NK-92 (cell line): ENCODE results near the gene DDX49.

ENCODE experiments used
- DNase-seq: peaks from one replicate; lab custom pipeline; 2025; ENCODE audit not compliant: unreplicated experiment; lab: John Stamatoyannopoulos, UW

DDX49 gene

DNA sequence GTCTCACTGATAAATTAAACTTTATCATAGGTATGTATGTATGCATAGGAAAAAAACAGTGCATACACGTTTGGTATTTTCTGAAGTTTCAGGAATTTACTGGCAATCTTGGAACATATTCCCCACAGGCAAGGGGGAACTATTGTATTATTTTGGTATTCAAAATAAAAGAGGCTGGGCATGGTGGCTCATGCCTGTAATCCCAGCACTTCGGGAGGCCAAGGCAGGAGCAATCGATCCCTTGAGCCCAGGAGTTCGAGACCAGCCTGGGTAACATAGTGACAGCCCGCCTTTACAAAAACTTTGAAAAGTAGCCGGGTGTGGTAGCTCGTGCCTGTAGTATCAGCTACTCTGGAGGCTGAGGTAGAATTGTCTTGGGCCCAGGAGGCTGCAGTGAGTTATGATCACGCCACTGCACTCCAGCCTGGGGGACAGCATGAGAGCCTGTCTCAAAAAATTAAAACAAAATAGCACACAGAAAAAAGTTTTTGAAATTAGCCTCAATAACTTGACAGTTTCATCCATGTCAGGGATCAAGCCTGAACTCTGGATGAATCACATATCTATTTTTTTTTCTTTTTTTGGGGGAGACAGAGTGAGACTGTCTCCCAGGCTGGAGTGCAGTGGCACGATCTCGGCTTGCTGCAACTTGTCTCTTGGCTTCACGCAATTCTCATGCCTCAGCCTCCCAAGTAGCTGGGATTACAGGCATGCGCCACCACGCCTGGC, 50.6 kb downstream of the DDX49 start:
- no peak for DNase-seq

DNA sequence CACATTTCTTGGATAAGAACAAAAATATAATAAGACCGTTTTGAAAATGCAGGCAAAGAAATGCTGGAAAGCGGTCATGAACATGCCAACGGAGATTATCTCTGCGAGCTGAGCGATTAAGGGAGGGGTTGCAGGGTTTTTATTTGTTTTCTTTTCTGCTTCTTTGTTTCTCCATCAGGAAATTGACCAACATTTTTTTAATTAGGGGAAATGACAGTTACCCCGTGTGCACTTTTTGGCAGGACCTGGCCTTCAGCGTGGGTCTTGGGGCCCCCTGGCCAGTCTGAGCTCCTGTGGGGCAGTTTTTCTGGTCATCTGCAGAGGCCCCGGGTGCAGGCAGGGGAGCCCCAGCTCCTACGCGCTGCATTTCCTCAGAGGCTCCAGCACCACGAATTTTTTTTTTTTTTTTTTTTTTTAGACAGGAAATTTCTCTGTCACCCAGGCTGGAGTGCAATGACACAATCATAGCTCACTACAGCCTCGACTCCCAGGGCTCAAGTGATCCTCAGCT, 52.8 kb downstream of the DDX49 start:
- no peak for DNase-seq

DNA sequence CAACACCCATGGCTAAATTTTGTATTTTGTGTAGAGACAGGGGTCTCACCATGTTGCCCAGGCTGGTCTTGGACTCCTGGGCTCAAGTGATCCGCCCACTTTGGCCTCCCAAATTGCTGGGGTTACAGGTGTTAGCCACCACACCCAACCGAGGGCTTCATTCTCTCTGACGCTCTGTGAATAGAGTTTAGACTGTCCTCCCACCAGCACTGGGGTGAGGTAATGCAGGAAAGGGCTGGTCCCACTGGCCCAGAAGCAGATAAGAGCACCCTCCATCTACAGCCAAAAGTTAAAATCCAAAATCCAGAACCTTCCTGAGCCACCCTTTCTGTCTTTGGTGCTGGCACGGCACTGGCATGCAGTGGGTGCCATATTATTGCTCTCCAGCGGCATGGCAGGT, 53.3 kb downstream of the DDX49 start:
- DNase-seq: no peak

DNA sequence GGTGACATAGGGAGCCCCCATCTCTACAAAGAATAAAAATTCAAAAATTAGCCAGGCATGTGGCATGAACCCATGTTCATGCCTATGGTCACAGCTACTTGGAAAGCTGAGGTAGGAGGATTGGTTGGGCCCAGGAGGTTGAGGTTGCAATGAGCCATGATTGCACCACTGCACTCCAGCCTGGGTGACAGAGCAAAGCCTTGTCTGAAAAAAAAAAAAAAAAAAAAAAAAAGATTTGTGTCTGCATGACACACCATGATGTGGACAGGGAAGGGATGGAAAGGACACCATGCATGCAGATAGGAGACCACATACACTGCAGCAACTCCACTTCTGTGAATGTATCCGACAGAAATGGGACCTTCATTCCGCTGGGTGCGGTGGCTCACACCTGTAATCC, 55.5 kb downstream of the DDX49 start:
- no peak for DNase-seq

DNA sequence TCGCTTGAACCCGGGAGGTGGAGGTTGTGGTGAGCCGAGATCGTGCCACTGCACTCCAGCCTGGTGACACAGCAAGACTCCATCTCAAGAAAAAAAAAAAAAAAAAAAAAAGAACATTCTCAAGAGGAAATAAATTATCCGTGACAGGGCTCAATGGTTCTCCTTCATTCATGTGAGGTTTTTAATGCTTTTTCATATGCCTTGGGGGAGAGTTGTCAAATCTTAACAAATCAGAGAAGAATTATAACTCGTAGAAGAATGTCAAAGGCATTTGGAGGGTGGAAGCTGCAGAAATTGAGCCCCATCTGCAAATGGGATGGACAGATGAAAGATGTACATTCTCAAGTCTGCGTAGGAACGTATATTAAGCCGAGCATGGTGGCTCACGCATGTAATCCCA, 56.4 kb downstream of the DDX49 start:
- DNase-seq: no peak
